ENCODE results near the gene SYT3.

GRCh38 chr19:50633973-50634372 is 5.7 kb downstream of the SYT3 start:
- TF ChIP-seq, protein P1, sequence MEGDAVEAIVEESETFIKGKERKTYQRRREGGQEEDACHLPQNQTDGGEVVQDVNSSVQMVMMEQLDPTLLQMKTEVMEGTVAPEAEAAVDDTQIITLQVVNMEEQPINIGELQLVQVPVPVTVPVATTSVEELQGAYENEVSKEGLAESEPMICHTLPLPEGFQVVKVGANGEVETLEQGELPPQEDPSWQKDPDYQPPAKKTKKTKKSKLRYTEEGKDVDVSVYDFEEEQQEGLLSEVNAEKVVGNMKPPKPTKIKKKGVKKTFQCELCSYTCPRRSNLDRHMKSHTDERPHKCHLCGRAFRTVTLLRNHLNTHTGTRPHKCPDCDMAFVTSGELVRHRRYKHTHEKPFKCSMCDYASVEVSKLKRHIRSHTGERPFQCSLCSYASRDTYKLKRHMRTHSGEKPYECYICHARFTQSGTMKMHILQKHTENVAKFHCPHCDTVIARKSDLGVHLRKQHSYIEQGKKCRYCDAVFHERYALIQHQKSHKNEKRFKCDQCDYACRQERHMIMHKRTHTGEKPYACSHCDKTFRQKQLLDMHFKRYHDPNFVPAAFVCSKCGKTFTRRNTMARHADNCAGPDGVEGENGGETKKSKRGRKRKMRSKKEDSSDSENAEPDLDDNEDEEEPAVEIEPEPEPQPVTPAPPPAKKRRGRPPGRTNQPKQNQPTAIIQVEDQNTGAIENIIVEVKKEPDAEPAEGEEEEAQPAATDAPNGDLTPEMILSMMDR (IDR thresholded peaks at IDR 0.05) = no peak
- TF ChIP-seq POLR2A (IDR thresholded peaks at IDR 0.05) = no peak
